Heart right ventricle (tissue), 16 donors: ENCODE measurements around the gene ZBTB7C. TPM values are rescaled to one million over a fixed set of nuclear protein-coding genes. Genes with fewer than 3 reads are reported as not detected.

ENCODE experiments used
- ATAC-seq, 8 donors: fragments of 200-7000 bp; cut with Tn5 transposase; one replicate each; pipeline ENCODE4 v1.9.1; 2020; ENCODE audit warnings: mild to moderate bottlenecking in 8 of 8, moderate library complexity in 8 of 8, moderate number of reproducible peaks in 1 of 8
- DNase-seq, 2 donors: peaks; one replicate each; pipeline ENCODE4 v3.0.0-alpha.2; 2020
- H3K27ac ChIP-seq, 10 donors: fragments of 200-600 bp; sonication (generic) in 2 of 10; one replicate each; pipeline versions ENCODE4 v1.5.0 to v1.8.0; 2020 to 2022; ENCODE audit warnings: mild to moderate bottlenecking in 3 of 10
- H3K27me3 ChIP-seq, 7 donors: fragments of 200-600 bp; one replicate each; pipeline ENCODE4 v1.8.0; 2021 to 2022; ENCODE audit warnings: mild to moderate bottlenecking in 2 of 7
- H3K36me3 ChIP-seq, 9 donors: fragments of 200-600 bp; sonication (generic) in 1 of 9; one replicate each; pipeline versions ENCODE4 v1.5.0 to v1.8.0; 2020 to 2022; ENCODE audit warnings: mild to moderate bottlenecking in 2 of 9
- H3K4me1 ChIP-seq, 9 donors: fragments of 200-600 bp; sonication (generic) in 1 of 9; one replicate each; pipeline versions ENCODE4 v1.5.0 to v1.8.0; 2020 to 2022; ENCODE audit warnings: mild to moderate bottlenecking in 4 of 9
- H3K4me3 ChIP-seq, 10 donors: fragments of 200-600 bp; sonication (generic) in 2 of 10; one replicate each; pipeline versions ENCODE4 v1.5.0 to v1.8.0; 2020 to 2022; ENCODE audit warnings: mild to moderate bottlenecking in 7 of 10, moderate library complexity in 2 of 10
- H3K9me3 ChIP-seq, 11 donors: fragments of 200-600 bp in 10 of 11; sonication (generic) in 2 of 11; one replicate each; pipeline versions ENCODE4 v1.5.0 to v1.8.0; 2013 to 2022; ENCODE audit warnings: mild to moderate bottlenecking in 2 of 11, control low read depth in 1 of 11, moderate library complexity in 1 of 11
- WGBS, 2 donors: extraction: QIAGEN DNeasy Blood & Tissue Kit; methylation state at CpG; one replicate each; pipeline ENCODE4 v1.1.7; 2013; ENCODE audit warnings: inconsistent platforms in 1 of 2; 5-methylcytosine and 5-hydroxymethylcytosine counted together
- intact Hi-C, 10 donors: fragments of 100-400 bp; cut with DNase I; formaldehyde crosslinking; loops; one replicate each; pipeline versions ENCODE4 v1.11.1 to v1.14.2; 2022
- polyA plus RNA-seq, 2 donors: library from polyadenylated mRNA; stranded (reverse); fragments of 200-250 nt; gene quantifications; one replicate each; pipeline ENCODE4 v1.2.3, GENCODE V29; 2013
- total RNA-seq, 10 donors: library from RNA; stranded (reverse); fragmentation: NEBNext Ultra II Directional in 3 of 10; extraction: Animal tissue kit (Norgen Biotek cat#: 25700) in 3 of 10; gene quantifications; one replicate each; pipeline versions ENCODE4 v1.2.1 to v1.2.4, GENCODE V29; 2021 to 2023
- TF ChIP-seq, protein P1 (sequence below), 9 donors: fragments of 200-600 bp; sonication (generic) in 2 of 9; IDR thresholded peaks; one replicate each; pipeline versions ENCODE4 v1.5.0 to v1.8.0; 2021 to 2022; ENCODE audit warnings: antibody characterized with exemption in 9 of 9, mild to moderate bottlenecking in 5 of 9, moderate library complexity in 1 of 9
- donor health status: Arrhythmogenic right ventricular cardiomyopathy.
- donor health status: ischemic (EF 13 %, LVEDD 7.1; RV severe dilation, severe dysfunction).
- donor health status: healthy with polysubstance abuse.
- donor health status: DM: no; HTN: yes; CAD: no.
- donor health status: DM: no; HTN: no; CAD: no.
- donor health status: ischemic (EF 25% LVEDD 6.9; RV normal size, moderate dysfunction).
- donor health status: ischemic (EF 25% LVEDD 5.7; RV mildly dilated, moderate dysfunction).
- donor health status: healthy.
- donor health status: DM: yes; HTN: yes; CAD: no.
- donor health status: Ischemic cardiomyopathy.
- donor health status: ischemic (EF 35%, LVEDD 5.7; RV mildly dilated, moderate dysfunction).
- donor health status: nonischemic (EF 11% LVEDD 7.7; RV severe dilation, severe dysfunction).
- donor health status: DM: yes; HTN: yes; CAD: no.
- donor health status: PGD.
- donor health status: ischemic (EF 29% LVEDD 5.4; RV normal size, mild dysfunction).
- donor health status: nonischemic (EF 23%, LVEDD 6.1; RV moderate dilation, normal function).

The ZBTB7C gene
- total and polyA plus RNA-seq, 12 donors = 0.49 to 6.3 (median 1.5) TPM

- intact Hi-C loops = loop anchor here in 4 of 10 donors (2.0 to 10.0 kb wide), 5 partner anchors 137 to 283 kb away; partner anchors contain the start of gene ZBTB7C (in 3 of the 4)
- TF ChIP-seq, protein P1, sequence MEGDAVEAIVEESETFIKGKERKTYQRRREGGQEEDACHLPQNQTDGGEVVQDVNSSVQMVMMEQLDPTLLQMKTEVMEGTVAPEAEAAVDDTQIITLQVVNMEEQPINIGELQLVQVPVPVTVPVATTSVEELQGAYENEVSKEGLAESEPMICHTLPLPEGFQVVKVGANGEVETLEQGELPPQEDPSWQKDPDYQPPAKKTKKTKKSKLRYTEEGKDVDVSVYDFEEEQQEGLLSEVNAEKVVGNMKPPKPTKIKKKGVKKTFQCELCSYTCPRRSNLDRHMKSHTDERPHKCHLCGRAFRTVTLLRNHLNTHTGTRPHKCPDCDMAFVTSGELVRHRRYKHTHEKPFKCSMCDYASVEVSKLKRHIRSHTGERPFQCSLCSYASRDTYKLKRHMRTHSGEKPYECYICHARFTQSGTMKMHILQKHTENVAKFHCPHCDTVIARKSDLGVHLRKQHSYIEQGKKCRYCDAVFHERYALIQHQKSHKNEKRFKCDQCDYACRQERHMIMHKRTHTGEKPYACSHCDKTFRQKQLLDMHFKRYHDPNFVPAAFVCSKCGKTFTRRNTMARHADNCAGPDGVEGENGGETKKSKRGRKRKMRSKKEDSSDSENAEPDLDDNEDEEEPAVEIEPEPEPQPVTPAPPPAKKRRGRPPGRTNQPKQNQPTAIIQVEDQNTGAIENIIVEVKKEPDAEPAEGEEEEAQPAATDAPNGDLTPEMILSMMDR (IDR thresholded peaks at IDR 0.05) = no peak
- Histone ChIP-seq H3K9me3 (no peaks in the 10 kb centered on the region), H3K27me3 (no peaks in the 10 kb centered on the region), H3K4me3 (peak overlapping the region; percentile 63 to 87 (median 67)), H3K36me3 (no peaks in the 10 kb centered on the region), H3K27ac (peak overlapping the region; percentile 31 to 95 (median 90)), H3K4me1 (peaks cover 6 to 55% (median 34%) of the 10 kb centered on the region in 9 donors)
- ATAC-seq = peak in 7 of 8 donors; percentile 17 to 88 (median 26)
- 5 to 8% methylated on average over 34 to 38 of the region's 38 CpGs for WGBS, 2 donors
- DNase-seq = peak in 1 of 2 donors; percentile 55
These were observed 247.1 kb downstream of the ZBTB7C start for GRCh38 chr18:48161911-48162698.

GRCh38 chr18:48161191-48161910 is 247.8 kb downstream of the ZBTB7C start:
- DNase-seq = peak; percentile 86 to 88
- H3K36me3 ChIP-seq = no peaks in the 10 kb centered on the region
- H3K9me3 ChIP-seq = no peaks in the 10 kb centered on the region
- TF ChIP-seq, protein P1 (IDR thresholded peaks at IDR 0.05) = no peak
- WGBS, 2 donors = 1 to 2% methylated on average over 28 to 51 of the region's 53 CpGs
- peak overlapping the region; percentile 31 to 95 (median 90) for H3K27ac ChIP-seq
- H3K27me3 ChIP-seq = no peaks in the 10 kb centered on the region
- intact Hi-C loops = loop anchor here in 4 of 10 donors (5.0 to 10.0 kb wide), 4 partner anchors 237 to 283 kb away; partner anchors contain the start of gene ZBTB7C (in 3 of the 4)
- peak; percentile 94 to 97 (median 96) for ATAC-seq
- H3K4me1 ChIP-seq = peaks cover 6 to 47% (median 27%) of the 10 kb centered on the region in 9 donors
- H3K4me3 ChIP-seq = peak overlapping the region; percentile 63 to 87 (median 67)

DNA sequence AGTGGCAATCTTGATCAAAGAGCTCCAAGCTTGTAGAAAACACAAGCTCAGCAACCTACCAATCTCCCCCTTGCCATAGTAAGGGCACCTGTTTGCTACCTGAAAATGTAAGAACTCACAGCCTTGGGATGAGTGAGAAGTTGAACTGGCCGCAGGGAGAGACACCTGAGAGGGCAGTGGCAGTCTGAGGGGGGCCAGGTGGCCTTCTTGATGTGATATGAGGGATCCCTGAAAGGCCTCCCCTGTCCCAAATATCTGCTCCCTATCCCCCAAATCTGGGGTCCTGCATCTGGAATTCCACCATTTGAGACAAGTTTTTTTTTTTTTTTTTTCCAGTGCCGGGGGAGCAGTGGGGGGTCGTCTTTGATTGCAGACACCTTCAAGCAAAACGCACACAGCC is 248.6 kb downstream of the ZBTB7C start:
- DNase-seq (no peak), ATAC-seq (no peak)
- Histone ChIP-seq H3K36me3 (no peaks in the 10 kb centered on the region), H3K4me1 (peaks cover 6 to 40% (median 22%) of the 10 kb centered on the region in 9 donors), H3K27me3 (no peaks in the 10 kb centered on the region), H3K4me3 (peak overlapping the region in 6 of 10 donors; percentile 63 to 80 (median 68)), H3K9me3 (no peaks in the 10 kb centered on the region), H3K27ac (peak overlapping the region in 8 of 10 donors; percentile 86 to 95 (median 90))
- intact Hi-C loops = loop anchor here in 4 of 10 donors (5.0 to 10.0 kb wide), 4 partner anchors 236 to 284 kb away; partner anchors contain the start of gene ZBTB7C (in 3 of the 4)
- TF ChIP-seq, protein P1 (IDR thresholded peaks at IDR 0.05) = no peak
- WGBS, 2 donors = 66 to 80% methylated on average over 4 of the region's 4 CpGs

DNA sequence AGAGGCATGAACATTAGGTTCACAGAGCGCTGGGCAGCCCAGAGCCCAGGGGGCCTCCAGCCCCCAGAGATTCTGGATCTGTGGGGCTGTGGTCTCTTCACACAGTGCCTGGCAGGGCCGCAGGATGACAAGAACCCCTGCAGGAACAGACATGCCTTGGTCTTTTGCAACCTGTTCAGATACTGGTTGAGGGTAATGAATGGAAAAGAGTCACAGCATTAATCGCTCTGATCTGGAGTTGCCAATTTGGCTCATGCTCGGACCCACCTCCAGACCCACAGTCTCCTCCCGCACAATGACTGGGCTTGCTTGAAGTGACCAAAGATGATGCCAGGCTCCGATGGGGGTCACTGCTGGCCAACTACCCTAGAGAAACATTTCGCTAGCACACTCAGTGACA is 249.4 kb downstream of the ZBTB7C start:
- Histone ChIP-seq H3K36me3 (no peaks in the 10 kb centered on the region), H3K27me3 (no peaks in the 10 kb centered on the region), H3K4me1 (peaks cover 6 to 32% (median 15%) of the 10 kb centered on the region in 9 donors), H3K4me3 (no peak overlapping the region), H3K9me3 (no peaks in the 10 kb centered on the region), H3K27ac (no peak overlapping the region)
- TF ChIP-seq, protein P1 (IDR thresholded peaks at IDR 0.05) = no peak
- intact Hi-C loops = loop anchor here in 4 of 10 donors (5.0 to 10.0 kb wide), 5 partner anchors 125 to 285 kb away; partner anchors contain the start of gene ZBTB7C (in 3 of the 4)
- ATAC-seq = no peak
- DNase-seq = no peak
- 97 to 98% methylated on average over 7 of the region's 7 CpGs for WGBS, 2 donors
